A549 (cell line): ENCODE measurements around the gene IRX4.

Source experiments
- RAD21 ChIP-seq, 2 experiments: fragments of >200 bp in 1 of 2; sonication (Bioruptor Twin) in 1 of 2; formaldehyde crosslinking in 1 of 2; IDR thresholded peaks in 1 of 2; conservative IDR thresholded peaks in 1 of 2; 2 replicates in 1 of 2; 3 replicates in 1 of 2; pipeline ENCODE4 v1.6.1; 2012 to 2018; ENCODE audit warnings: inconsistent platforms in 1 of 2
- REST ChIP-seq: fragments of 200-600 bp; sonication (generic); IDR thresholded peaks from 2 replicates; pipeline ENCODE4 v1.6.1; 2016; ENCODE audit warnings: antibody characterized with exemption, mild to moderate bottlenecking, moderate library complexity

- no peak for TF ChIP-seq RAD21 (conservative IDR thresholded peaks at IDR 0.05 in 1 of 2, IDR thresholded peaks at IDR 0.05 in 1 of 2)
- TF ChIP-seq REST, result no peak
These were observed 24.9 kb upstream of the IRX4 start for GRCh38 chr5:1907616-1908015.
